ENCODE data around the gene BATF.

BATF gene

DNA sequence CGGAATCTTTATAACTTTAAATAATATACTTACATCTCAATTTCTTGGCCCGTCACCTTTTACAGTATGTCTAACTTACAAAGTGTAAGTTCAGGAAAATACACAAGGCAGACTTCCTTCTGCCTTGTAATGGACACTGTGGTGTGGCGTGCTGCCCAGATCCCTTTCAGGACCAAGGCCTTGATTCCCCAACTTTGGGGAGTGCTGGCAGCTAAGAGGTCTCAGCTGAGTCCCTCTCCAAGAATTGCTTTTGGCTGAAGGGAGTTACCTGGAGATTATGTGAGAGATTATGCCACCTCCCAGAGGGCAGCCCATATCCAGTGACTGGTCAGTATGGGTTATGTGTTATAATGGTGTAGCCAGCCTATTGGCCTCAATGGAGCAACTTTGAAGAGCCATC is 21.2 kb upstream of the BATF start:
- no peak for FAIRE-seq

DNA sequence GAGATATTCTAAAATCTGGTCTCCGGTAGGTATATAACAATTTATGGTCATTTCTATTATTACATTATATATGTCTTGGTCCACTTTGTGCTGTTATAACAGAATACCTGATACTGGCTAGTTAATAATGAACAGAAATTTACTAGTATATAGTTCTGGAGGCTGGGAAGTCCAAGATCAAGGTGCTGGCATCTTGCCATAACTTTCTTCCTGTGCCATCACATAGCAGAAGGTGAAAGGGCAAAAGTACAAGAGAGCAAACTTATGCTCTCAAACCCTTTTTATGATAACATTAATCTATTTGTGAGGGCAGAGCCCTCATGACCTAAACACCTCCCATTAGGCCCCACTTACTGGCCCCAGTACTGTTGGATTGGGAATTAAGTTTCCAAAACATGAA is 17.9 kb upstream of the BATF start:
- no peak for FAIRE-seq

DNA sequence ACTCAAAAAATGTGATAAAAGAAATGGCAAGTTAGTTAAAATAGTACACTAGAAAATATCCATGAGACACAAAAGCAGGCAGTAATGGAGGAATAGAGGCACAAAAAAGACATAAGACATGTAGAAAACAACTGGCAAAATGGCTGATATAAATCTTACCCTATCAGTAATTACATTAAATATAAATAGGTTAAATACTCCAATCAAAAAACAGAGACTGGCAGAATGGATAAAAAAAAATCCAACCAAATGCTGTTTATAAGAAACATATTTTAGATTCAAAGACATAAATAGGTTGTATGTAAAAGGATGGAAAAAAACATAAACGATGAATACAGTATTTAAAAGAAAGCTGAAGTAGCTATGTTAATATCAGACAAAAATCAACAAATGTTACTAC is 15.3 kb upstream of the BATF start:
- FAIRE-seq = no peak

DNA sequence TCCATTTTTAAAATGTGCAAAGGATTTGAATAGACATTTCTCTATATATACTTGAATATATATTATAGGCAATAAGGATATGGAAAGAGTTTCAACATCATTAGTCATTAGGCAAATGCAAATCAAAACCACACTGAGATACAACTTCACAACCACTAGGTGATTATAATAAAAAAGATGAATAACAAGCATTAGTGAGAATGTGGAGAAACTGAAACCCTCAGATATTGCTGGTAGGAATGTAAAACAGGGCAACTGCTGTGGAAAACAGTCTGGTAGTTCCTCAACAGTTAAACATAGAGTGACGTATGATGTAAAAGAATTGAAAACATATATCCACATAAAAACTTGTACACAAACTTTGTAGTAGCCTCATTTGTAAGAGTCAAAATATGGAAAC is 11.7 kb upstream of the BATF start:
- no peak for FAIRE-seq

DNA sequence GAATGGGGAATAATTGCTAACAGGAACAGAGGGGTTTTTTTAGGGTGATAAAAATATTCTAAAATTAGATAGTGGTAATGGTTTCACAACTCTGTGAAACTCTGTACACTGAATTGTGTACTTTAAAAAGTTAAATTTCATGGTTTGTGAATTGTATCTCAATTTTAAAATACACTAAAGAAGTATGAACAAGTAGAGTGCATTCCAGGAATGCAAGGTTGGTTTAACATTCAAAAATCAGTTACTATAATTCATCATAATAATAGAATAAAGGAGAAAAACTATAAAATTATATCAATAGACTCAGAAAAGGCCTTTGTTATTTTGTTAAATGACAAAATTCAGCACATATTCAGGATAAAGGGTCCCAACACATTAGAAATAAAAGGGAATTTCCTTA is 11.1 kb upstream of the BATF start:
- no peak for FAIRE-seq

DNA sequence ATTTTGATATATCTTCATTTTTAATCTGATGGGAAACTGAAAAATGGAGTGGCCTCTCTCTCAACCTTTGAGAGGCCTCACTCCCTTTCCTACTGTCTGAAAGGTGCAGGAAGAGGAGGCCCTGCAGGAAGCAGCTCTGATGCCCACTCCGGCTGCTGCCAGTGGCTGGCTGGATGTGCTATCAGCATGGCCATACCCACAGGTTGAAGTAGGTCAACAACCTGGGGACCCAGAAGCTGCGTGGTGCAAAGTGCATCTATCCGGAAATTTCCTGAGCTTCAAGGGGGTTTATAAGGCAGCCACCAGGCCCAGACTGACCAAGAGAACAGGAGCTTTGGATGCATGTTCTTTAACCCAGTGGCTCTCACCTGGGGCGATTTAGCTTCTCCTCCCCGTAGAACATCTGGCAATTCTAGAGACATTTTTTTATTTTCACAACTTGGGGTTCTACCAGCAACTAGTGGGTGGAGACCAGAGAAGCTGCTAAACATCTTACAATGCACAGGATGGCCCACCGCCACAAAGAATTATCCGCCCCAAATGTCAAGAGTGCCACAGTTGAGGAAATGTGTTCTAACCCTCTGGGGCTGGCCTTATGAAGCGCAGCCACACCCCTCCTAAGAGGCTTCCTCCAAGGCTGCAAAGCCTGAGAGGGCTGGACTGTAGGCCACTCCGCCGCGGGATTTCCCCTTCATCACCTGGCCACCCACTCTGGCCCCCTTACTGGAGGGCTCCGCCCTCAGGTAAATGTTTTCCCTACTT is 8.2 kb upstream of the BATF start:
- no peak for FAIRE-seq

DNA sequence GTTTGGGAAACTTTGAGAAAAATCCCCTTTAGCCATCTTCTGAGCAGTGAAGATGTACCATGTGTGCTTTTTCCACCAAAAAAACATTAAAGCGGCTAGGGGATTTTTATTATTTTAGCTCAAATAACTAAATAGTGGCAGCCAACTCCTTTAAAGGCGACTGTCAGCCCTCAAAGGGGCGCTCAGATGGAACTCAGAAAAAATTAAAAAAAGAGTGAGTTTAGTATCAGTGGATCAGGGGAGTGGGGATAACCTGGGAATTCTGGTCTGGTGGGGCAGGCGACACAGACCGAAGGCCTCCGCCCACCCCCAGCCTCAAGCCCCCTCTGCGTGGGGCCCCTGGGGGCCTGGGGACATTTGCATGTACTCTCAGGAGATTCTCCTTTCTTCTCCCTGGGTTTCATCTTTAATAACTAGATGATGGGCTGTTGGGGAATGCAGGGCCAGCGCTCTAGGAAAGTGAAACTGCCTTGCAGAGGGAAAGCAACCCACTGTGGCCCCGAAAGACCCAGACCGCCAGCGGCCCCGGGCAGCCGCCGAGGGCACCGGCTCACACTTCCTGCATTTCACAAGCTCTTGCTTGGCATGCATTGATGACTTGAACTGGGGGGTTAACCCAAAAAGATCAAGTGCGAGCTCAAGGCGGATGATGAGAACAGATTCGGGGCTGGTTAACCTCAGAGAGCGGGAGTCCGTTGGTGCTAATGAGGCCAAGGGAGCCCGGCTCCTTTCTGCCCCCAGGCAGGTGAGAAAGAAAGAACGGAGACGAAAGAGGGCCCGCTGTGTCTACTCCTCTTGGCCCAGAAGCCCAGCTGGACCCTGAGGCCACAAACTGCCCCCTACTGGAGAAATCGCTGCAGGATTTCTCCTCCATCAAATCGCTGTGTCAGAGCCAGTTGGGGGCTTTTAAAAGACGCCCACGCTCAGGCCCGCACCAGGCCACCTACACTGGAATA is 7.3 kb upstream of the BATF start:
- FAIRE-seq = no peak

DNA sequence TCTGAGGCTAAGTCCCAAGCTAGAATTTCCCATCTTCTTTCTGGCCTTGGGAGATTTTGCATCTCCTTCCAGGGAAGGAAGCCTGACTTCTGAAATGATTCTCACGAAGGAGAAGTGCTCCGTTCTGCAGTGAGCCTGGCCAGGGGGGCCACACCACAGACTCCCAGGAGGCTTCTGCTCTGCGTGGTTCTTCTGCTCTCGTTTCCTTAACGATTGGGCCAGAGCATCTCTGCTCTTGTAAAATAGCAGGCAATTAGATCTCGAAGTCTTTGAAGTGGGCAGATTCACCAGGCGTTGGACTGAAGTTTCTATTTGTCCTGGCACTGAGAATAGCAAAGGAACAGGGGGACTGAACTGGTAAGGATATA is 6.7 kb upstream of the BATF start:
- no peak for FAIRE-seq

DNA sequence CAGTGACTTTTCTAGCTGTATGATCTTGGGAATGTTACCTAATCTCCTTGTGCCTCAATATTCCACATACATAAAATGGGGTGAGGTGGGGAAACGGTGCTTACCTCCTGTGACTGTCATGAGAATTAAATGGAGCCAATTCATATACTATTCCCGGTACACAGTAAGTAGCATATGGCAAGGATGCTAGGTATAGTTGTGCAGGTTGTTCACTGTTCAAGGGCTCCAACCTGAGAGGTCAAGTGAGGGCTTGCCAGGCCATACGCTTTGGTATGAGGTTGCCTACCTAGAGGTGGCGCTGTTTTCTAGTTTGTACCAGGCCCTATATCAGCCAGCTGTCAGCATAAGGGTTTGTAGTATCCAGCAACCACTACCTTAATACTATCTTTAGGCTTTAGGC is 3.6 kb upstream of the BATF start:
- FAIRE-seq = no peak

DNA sequence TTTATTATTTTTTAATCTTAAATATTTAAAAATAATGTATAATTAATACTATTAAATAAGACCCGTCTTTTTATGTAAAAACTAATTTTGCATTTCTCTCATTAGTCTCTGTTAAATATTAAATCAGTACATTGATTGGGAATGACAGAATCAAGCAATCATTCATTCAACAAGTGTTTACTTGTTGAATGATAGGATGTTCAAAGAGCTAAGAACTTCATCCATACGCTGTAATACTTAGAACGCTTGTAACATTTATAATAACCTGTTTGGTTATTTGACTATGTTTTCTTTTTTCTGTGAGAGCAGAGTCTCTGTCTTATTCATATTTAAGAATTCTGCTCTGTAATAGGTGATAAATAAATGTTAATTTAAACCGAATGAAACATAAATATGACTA is 2.9 kb upstream of the BATF start:
- no peak for FAIRE-seq

DNA sequence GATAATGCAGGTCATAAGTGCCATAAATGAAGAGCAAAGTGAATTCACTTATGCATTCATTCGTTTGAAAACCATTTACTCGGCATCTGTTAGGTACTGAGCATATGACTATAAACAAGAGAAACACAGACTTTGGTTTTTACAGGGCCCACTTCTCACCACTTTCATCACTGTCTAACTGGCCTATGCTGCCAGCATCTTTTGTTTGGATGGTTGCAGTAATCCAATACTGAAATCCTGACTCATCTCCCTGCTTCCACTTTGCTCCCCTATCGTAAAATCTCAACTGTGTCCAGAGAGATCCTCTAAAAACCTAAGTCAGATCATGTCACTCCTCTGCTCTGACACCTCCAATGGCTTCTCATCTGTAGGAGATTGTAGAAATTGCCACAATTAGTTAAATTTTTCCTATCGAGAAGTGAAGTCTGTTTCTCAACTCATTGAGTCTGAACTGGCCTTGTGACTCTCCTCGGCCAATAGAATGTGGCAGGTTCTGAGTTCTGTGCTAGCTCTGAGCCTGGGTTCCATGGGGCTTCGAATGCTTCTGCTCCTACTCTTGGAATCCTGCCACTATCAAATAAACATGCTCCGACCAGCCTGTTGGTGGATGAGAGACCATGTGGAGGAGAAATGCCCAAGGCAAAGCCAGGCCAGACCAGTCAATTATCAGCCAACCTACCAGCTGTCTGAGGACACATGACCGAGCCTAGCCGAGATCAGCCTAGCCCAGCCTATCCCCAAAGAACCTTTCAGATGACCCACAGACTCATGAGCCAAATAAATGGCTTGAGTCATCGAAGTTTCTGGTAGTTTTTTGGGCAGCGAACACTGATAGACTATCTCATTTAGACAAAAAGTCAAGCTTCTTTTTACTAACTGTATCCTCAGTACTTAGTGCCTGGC is 2.2 kb upstream of the BATF start:
- no peak for FAIRE-seq

DNA sequence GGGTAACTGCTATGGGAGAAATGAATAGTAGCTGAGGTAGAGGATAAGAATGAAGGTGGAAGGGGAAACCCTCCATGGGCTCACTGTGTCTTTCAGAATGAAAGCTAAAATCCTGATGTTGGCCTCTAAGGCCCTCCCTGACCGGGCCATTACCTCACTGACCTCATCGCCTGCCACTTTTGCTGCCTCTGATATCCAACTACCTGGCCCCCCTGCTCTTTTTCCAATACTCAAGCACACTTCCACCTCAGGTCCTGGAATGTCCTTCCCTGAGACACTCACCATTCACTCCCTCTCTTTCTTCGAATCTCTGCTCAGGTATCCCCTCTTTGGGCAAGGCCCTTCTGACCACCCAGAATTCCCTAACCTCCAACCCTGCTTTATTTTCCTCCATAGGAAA is 1.4 kb upstream of the BATF start:
- FAIRE-seq = no peak

DNA sequence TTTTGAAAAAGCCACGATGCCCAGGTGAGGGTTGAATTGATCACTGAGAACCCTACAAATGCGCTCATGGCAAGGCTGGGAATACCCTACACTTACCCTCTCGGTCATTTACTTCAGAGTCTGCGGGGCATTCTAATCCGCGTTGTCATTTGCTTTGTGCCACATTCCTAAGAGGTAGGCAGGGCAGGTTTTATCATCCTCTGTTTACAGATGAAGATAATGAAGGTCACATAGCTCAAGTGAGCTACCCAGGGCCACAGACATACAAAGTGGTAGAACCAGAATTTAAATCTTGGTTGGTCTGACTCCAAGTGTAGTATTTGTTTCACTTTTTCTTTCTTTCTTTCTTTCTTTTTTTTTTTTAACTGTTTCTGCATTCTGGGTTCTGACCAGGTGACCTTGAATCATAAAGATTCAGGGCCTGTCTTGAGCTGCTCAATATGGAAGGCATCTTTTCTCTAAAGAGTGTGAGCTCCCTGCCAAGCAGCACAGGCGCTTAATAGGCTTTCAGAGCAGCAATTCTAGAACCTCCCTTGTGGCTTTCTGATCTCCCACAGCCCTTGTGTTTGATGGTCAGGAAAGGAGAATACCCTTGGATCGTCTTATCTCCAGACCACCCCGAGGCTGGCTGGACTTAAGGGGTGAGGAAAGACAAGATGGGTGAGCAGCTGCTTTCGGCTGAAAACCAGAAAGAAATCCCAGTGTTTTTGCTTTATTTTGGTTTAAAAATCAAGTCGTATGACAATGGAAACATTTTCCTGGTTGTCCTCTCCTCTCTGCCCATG is 662 bp upstream of the BATF start:
- FAIRE-seq = no peak

DNA sequence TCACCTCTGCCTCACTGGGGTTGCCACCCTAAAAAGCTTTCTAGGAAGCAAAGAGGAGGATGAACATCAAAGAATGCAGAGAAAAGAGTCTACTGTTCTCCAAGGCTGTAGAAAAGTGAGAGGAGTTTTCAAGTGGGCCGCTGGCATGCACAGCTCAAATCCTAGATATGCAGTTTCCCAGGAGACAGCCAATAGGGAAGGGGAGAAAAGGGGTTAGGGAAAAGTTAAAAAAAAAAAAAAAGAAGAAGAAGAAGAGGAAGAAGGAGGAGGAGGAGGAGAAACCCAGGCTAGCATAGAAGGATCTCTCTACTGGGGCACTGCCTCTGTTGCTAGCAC is 682 bp downstream of the BATF start:
- no peak for FAIRE-seq

DNA sequence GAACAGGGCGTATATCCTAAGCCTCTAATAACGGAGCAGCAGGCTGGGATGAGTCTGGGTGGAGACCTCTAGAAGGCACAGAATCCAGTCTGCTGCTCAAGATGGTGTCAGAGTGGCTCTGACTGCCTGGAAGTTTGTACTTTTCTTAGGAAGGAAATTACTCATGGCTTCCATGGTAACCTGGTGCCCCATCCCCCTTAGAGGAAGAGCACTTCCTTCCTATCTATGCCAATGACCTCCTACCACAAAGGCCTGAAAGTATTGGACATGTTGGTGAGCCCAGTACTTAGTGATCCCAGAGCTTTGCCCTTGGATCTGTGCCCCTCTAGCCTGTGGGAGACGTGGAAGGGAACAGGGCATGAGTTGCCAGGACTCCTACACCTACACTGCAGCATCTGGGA is 1.5 kb downstream of the BATF start:
- no peak for FAIRE-seq

DNA sequence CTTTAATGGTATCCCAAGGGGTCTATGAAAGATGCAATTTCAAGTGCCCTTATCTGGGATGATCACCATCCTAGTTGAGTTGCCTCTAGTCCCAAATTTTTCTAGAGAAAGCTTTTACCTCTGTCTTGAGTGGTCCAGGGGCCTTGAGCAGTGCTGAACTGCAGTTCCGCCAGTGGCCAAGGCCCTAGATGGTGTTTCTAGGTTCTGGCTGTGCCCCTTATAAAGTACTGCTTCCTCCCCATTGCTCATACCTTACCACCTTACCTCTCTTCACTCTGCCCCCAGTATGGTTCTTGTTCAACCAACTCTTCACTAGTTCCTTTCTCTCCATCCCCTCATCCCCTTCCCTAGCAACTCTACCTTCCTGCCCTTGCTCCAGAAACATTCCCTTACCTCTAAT is 3.7 kb downstream of the BATF start:
- FAIRE-seq = no peak

DNA sequence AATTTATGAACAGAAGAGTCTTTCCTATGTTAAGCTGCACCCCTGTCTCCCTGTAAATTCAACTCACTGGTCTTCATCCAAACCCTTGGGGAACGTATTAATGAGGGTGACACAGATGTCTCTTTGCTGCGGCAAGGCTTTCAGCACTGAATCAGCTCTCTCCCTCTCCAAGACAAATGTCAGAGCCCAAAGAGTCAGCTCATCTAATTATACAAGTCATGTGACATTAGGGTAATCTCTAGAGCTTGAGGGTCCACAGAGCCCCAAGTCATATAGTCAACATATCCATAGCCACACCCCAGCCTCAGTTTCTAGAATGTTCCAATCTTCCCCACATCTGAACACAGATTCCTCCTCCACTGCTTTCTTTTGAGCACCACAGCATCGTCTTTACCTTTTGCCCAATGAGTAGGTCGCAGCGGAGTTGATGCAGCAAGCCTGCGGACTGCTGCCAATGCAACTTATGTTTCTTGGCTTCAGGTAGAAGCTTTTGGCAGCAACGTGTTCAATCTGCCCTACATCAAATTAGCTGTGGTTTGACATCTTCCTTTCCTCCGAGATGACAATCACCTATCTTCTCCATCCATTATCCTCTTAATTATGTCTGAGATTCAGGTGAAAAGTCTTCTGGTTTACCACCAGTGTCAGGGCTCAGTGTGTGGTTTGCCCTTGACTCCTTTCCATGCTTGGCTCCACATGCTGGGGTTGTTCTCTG is 5.3 kb downstream of the BATF start:
- FAIRE-seq = no peak

DNA sequence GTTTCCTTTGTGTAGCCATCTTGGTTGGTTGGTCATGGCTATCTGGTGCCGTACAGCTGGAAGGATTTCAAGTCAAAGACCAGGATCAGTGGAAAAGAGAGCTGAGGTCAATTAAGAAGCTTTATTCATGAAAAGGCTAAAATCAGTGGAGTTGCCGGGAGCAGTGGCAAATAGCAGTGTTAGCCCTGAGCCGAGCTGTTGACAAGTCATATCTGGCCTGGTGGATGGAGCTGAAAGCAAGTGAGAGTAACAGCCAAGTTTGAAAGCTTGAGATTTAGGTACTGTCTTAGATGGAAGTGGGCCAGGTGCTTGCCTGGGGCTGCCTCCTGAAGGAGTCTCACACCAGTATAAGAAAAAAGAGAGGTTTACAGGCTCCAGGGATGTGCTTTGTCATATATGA is 9.0 kb downstream of the BATF start:
- no peak for FAIRE-seq

DNA sequence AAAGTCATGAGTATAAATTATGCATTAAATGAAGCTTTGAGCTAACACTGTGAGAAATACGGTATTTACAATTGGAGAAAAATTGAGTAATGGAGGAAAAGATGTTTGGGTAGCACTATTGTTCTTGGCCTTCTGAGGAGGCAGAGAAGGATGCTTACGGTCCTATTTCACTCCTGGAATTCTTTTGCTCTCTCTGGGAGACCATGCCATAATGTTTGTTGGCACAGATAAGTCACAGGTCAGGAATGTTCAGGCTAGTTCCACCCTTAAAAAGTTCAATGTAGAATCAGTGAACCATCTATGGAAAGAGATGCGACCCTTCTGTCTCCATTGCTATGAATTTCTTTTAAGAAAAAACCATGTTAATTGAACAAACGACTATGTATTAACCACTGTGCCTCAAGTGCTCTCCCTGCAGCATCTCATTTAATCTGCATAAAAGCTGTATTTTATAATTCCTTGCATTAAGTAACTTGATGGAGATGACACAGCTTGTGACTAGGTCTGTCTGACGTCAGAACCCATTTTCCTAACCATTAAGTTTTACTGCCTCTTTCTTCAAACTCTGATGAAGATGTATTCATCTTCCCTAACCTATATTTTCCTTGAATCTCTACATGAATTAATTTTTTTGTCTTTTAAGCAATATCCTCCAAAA is 9.5 kb downstream of the BATF start:
- FAIRE-seq = no peak

DNA sequence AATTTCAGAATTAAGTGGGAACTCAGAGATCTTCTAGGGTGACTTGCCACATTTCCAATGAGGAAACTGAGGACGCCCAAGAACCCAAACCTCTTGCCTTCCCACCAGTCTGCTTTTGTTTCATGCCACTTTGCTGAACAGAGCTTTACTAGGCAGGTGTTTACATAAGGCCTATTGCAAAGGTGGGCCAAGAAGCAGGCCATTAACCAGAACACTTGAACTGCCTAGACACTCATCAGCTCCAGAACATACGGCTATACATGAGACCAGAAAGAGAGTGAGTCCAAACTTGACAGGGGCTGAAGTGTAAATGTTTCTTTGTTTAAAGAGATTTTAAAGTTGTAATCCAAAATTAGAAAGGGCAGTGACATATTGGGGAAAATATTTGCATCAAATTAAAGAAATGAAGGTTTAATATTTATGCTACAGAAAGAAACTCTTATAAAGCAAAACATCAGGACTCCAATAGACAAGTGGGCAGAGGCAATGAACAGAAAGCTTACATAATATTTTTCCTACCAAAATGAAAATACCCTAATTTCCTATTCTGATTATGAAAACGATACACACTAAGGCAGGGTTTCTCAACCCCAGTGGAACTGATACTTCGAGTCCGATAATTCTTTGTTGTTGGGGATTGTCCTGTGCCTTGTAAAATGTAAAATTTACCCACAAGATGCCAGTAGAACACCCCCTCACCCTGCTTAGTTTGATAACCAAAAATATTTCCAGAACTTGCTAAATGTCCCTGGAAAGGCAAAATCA is 11.7 kb downstream of the BATF start:
- no peak for FAIRE-seq
